Measurements from ENCODE around the gene NGEF.

GRCh38 chr2:232976176-232976575 is 36.9 kb downstream of the NGEF start:
- TF ChIP-seq CTCF (IDR thresholded peaks at IDR 0.05) (no peak), POLR2A (IDR thresholded peaks at IDR 0.05) (no peak)
